GM10847 (cell line): ENCODE measurements around the gene SAMD7.

Experiments
- POLR2A ChIP-seq: IDR thresholded peaks from 2 replicates; pipeline ENCODE4 v1.6.1; 2011; ENCODE audit not compliant: insufficient read length; ENCODE audit errors: extremely low read depth

Gene SAMD7

GRCh38 chr3:169895072-169895471 lies 16.3 kb upstream of the SAMD7 start:
- TF ChIP-seq POLR2A, result no peak

- no peak for TF ChIP-seq POLR2A
Observed at GRCh38 chr3:169897284-169897683, 14.1 kb upstream of the SAMD7 start.

- no peak for TF ChIP-seq POLR2A
Observed at GRCh38 chr3:169901453-169901852, 9.9 kb upstream of the SAMD7 start.

- no peak for TF ChIP-seq POLR2A
Observed at GRCh38 chr3:169905404-169905803, 6.0 kb upstream of the SAMD7 start.

GRCh38 chr3:169907476-169907875 lies 3.9 kb upstream of the SAMD7 start:
- TF ChIP-seq POLR2A, result no peak

- no peak for TF ChIP-seq POLR2A
Observed at GRCh38 chr3:169907944-169908343, 3.4 kb upstream of the SAMD7 start.

- no peak for TF ChIP-seq POLR2A
Observed at GRCh38 chr3:169913323-169913722, 2.0 kb downstream of the SAMD7 start.

- TF ChIP-seq POLR2A, result no peak
Observed at GRCh38 chr3:169914321-169914720, 2.9 kb downstream of the SAMD7 start.

- no peak for TF ChIP-seq POLR2A
Observed at GRCh38 chr3:169923189-169923588, 11.8 kb downstream of the SAMD7 start.

- TF ChIP-seq POLR2A, result no peak
Observed at GRCh38 chr3:169923831-169924230, 12.5 kb downstream of the SAMD7 start.

GRCh38 chr3:169929830-169930519 lies 18.6 kb downstream of the SAMD7 start:
- TF ChIP-seq POLR2A, result no peak

GRCh38 chr3:169930843-169931242 lies 19.5 kb downstream of the SAMD7 start:
- TF ChIP-seq POLR2A, result no peak

- no peak for TF ChIP-seq POLR2A
Observed at GRCh38 chr3:169931747-169932520, 20.6 kb downstream of the SAMD7 start.

GRCh38 chr3:169939320-169939719 lies 27.9 kb downstream of the SAMD7 start:
- no peak for TF ChIP-seq POLR2A

- no peak for TF ChIP-seq POLR2A
Observed at GRCh38 chr3:169939751-169940150, 28.4 kb downstream of the SAMD7 start.

GRCh38 chr3:169940470-169941181 lies 29.3 kb downstream of the SAMD7 start:
- no peak for TF ChIP-seq POLR2A
